HG02943 (cell line): ENCODE results near the gene APCDD1L.
"Not testable (repeated sequence)": the region's sequence is repeated elsewhere in the genome, so short reads cannot be mapped to it uniquely, and the experiment has no call there.

ENCODE experiments used
- ATAC-seq: cut with Tn5 transposase; IDR thresholded peaks from one replicate; pipeline ENCODE4 v1.9.1; 2021; ENCODE audit warnings: mild to moderate bottlenecking, low read depth, moderate library complexity; ENCODE audit not compliant: unreplicated experiment

The APCDD1L gene

DNA sequence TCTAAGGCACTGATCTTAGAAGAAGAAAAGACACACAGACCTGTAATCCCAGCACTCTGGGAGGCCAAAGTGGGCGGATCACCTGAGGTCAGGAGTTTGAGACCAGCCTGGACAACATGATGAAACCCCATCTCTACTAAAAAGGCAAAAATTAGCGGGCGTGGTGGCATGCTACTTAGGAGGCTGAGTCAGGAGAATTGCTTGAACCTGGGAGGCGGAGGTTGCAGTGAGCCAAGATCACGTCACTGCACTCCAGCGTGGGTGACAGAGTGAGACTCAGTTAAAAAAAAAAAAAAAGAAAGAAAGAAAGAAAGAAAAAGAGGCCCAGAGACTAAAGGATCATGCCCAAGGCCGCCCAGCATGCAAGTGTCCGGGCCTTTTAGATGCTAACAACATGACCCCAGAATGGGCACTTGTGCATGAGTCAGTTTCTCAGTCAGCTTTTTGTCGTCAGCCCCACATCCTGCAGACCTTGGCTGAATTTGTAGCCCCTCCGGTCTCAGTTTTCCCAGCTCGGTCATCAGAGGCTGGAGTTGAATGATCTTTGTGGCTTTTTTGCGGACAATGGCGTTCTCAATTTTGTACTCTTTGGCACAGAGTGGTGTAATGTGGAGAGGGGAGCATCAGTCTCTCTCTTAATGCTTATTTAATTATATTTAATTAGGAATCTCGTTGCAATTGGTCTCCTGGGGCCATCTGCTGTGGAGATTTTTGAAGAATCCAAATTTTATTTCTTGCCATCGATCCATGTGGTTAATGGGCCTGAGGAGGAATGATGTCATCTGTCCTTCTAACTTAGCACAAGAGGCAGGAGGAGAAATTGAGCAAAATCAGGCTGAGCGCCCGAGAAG is 30.6 kb upstream of the APCDD1L start:
- no peak for ATAC-seq

DNA sequence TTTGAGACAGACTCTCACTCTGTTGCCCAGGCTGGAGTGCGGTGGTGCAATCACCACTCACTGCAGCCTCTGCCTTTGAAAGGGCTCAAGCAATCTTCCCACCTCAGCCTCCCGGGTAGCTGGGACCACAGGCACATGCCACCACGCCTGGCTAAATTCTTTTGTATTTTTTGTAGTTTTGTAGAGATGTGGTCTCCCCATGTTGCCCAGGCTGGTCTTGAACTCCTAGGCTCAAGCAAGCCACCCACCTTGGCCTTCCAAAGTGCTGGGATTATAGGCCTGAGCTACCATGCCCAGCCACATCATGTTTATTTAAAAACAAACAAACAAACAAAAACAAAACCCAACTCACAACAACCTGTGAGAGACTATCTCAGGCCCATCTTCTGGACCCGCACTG is 29.7 kb upstream of the APCDD1L start:
- no peak for ATAC-seq

DNA sequence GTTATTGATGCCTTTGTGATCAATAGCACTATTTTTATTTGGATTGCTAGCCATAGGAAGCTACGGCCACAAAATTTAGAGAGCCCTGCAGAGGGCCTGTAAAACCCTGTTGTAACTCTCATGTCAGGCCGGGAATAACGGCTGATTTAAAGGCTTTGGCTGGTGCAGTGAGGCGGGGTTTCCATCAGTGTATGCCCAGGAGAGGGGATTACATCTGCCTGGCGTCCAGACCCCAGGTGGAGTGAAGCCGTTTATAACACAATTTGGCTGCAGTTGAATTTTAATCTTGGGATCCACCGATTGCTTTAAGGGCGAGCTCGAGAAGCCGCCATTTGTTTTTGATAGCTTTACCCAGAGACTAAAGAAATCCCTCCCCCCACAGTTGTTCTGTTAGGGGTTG is 29.1 kb upstream of the APCDD1L start:
- ATAC-seq = no peak

DNA sequence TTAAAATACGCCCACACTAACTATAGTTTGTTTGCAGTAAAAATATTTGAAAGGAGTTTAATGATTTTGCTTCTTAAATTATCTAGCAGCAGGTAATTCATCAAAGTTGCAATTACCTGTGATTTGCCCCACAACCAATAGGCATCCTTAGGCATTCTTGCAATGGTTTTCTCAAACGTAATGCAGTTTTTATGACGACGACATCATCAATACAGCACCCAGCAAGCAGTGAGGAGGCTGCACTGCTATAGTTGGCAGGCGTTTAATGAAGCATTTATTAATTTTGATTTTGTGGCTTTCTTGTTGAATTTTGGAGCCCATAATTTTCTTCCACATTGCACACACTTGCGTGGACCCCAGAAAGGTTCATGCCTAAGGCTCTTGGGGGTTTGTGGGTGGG is 28.1 kb upstream of the APCDD1L start:
- ATAC-seq = no peak

DNA sequence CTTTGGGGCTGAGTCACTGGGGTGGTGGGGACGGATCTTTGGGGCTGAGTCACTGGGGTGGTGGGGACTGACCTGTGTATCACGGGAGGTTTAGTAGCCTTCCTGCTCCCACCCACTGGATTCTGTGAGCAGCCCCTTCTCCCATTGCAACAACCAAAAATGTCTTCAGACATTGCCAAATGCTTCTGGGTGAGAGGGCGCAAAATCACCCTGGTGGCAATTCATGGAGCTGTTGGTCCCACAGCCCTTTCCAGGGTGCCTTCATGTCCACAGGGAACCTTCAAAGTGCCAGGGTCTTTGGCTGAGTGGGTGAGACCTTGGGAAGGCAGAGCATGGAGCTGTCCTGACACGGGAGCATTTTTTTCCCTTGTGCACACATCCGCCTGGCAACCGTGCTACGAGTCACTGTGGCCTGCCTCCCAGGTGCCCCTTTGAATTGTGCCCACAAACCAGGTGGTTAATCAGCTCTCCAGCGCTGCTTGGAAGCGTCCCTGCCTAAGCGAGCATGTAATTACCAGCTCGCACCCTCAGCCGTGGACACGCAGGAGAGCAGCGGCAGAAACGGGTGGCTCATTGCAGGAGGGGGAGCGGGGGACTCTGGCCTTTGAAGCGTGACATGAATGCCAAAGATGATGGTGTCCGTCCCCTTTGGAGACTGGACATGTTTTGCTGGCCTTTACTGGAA is 27.4 kb upstream of the APCDD1L start:
- no peak for ATAC-seq

DNA sequence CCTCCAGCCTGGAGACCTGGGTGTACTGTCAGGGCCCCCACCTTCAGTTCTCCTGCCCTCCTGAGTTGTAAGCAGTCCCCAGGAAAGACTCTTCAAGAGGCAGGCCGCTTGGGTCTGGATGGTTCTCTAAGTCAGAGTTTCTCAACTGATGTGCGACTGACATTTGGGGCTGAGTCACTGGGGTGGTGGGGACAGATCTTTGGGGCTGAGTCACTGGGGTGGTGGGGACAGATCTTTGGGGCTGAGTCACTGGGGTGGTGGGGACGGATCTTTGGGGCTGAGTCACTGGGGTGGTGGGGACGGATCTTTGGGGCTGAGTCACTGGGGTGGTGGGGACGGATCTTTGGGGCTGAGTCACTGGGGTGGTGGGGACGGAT is 26.8 kb upstream of the APCDD1L start:
- not testable (repeated sequence) for ATAC-seq

DNA sequence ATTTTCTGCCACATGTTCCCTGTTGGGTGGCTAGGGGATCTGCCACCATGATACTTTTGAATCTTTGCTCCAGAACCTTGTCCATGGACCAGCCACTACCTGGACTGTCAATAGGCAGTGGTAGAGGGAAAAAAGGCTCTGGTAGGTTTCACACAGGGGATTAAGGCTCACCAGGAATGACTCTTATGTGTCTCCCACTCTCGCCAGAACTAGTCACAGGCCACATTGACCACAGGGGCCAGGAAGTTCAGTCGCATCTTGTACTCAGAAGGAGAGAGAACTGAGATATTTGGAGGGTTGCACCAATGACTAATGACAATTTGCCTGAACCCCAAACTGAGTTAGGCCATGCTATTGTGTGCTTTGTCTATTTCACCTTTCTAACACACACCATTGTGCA is 23.6 kb upstream of the APCDD1L start:
- ATAC-seq = no peak

DNA sequence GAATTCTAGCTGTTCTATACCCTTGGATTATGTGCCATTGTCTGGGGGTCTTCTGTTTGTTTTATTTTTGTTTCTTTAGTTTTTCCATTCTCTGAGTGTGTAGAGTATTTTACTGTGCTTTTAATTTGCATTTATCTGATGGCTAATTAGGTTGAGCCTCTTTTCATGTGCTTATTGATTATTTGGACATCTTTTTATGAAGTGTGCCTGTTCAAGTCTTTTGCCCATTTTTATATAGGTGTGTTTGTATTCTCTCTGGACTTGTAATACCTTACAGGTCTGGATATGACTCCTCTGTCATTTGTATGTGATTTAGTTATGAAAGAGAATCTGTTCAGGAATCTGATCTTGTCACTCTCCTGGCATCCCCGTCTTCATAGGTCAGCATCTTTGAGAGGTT is 22.6 kb upstream of the APCDD1L start:
- ATAC-seq = no peak

DNA sequence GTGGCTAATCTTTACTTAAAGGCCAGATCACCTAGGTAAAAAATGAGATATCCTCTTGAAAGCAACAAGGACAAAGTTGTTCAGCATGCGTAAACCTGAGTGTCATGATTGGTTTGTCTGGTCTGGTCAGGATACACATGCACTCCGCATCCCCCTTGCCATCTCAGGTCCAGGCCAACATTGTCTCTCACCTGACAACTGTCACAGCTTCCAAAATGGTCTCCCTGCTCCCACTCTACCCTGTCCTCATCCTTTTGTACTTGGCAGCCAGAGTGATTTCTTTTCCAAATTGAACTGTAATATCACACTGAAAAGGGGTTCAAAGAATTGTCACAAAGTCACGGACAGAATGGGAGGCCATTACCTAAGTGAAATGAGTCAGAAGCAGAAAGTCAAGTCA is 21.1 kb upstream of the APCDD1L start:
- ATAC-seq = no peak

DNA sequence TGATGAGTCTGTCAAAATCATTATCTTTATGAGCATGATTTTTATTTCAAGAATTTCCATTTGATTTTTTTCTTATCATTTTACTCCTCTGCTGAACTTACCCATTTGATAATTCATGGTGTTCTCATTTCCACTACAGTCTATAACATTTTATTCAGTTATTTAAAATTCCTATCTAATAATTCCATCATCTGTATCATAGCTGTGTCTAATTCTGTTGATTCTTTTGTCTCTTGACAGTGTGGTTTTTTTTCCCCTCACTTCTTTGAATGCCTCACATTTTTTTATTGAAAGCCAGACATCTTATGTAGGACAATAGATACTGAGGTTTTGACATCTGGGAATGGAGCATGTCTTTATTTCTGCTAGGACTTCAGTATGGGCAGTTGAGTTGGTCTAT is 16.5 kb upstream of the APCDD1L start:
- no peak for ATAC-seq

DNA sequence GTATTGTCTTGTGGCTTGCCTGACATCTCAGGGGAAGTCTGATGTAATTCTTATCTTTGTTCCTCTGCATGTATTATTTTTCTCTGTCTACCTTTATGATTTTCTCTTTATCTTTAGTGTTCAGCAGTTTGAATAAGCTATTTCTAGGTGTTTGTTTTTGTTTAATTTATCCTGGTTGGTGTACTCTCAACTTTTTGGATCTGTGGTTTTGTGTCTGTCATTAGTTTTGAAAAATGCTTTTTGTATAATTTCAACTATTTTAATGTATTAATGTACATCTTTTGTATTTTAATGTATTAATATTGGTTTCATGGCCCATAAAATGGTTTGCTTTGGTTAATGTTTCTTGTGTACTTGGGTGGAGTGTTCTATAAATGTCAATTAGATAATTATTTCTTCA is 15.9 kb upstream of the APCDD1L start:
- ATAC-seq = no peak

DNA sequence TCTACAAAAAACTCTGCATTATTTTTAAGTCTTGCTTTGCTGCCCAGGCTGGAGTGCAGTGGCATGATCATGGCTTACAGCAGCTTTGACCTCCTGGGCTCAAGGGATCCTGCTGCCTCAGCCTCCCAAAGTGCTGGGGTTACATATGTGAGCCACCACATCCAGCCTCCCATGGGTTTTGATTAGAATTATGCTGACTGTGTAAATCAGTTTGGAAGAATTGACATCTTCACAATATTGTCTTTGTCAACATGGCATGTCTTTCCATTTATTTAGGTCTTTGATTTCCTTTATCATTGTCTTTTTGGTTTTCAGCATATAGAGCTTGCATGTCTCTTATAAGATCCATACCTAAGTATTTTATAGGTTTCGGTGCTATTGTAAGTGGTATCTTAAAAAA is 13.2 kb upstream of the APCDD1L start:
- no peak for ATAC-seq

DNA sequence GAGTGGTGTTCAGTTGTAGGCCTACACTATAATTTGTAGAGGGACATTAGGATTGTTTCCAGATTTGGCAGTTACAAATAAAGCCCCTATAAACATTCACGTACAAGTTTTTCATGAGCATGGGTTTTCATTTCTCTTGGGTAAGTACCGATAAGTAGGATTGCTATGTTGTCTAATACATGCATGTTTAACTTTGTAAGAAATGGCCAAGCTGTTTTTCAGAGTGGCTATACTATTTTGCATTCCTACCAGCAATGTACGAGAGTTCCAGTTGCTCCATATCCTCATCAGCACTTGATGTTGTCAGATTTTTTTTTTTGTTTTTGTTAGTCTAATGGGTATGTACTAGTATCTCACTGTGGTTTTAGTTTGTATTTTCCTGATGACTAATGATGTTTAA is 11.2 kb upstream of the APCDD1L start:
- no peak for ATAC-seq

DNA sequence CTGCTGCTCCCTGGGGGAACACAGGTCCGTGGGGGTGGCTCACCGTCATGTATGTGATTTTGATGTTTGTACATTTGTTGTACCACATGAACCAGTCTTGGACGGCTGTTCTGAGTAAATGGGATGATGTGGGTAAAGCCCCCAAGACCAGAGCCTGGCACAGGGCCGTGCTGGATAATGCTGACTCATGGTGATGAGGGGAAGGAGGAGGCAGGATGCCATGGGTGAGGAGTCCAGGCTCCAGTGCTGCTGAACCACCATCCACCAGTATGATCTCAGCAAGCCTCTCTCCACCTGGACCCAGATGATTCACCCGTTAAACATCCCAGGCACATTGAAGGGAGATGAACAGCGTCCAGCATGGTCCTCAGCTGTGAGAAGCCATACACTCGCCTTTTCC is 9.6 kb upstream of the APCDD1L start:
- no peak for ATAC-seq

DNA sequence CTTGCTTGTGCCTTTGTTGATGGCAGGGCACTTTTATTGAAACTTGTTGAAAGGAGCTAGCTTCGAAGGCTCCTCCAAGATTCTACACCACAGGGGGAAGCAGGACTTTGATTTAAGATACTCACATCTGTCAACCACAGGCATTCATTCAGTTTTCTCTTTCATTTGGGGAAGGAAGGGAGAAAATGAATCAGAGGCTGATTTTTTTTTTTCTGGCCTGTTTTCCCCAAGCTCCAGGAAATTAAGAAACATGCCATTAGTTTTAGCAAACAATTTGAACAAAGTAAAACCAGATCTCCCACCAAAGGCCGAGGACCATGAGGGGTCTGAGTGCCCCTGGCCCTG is 8.7 kb upstream of the APCDD1L start:
- ATAC-seq = no peak

DNA sequence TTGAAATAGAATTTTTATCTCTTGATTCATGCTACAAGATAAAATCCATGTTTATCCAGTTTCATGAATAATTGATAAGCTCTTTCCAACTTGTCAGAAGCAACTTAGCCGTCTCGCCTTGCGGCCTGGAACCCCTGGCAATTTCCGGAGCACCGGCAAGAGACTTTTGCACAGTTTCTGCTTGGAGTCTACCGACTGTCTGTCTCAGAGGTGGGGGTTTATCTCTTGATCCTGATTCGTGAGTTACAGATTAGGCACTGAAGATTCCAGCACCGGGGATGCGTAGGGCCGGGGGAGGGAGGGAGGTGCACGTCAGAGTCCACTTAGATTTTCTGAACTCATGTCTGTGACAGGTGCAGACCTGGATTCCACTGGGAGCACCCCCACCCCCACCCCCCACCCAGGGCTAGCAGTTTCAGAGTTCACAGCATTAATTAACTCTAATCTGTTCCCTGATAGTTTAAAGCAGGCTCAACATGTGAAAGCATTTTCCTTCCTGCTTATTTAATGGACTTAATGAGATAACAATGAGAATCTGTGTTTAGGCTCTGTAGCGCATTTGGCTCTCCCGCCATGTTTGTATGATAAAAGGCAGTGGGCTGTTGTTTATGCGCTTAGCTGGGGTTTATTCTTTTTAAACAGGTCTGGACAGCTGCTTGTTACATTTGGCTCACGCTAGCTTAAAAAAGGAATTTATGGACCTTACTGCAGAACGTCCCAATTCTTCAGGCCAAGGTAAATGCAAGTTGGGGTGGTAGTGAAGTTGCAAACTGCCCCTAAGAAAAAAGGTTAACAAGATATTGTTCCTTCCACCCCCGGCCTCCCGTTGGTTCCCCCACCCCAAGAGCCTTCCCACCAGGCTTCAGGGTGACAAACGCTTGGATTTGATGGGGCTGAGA is 8.1 kb upstream of the APCDD1L start:
- ATAC-seq = no peak

DNA sequence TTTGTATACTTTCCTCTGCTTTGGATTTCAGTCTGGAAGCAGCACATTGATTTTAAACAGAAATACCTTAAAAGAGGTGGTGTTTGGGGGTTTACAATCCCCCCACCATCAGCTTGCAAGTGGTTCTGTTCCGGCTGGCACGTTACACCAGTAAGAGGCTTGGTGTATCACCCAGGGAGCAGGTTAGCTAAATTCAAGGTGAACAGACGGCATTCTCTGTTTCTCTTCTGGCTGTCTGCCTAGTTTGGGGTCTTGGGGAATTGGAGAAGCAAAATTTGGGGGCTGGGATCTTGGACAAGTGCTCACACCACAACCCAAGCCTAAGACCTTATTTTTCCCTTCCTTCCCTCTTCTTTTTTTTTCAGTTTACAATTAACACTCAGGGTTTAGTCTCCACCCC is 7.5 kb upstream of the APCDD1L start:
- no peak for ATAC-seq

DNA sequence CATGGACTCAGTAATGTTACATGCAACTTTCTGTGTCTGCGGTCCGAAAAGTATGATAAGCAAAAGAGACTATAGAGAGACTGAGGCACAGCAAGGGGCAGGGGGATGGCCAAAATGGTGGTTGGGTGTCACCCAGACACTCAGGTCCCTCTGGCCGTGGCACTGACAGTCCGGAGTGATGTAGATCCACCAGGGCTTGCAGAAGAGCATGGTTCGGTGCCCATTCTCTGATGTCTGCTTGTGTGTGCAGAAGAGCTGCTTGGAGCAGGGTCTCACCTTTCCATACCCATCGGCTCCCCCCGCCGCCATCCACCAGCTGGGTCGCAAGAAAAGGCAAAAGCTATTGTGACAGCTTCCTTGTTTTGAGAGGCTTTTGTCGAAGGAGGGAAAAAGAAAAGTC is 6.6 kb upstream of the APCDD1L start:
- no peak for ATAC-seq

DNA sequence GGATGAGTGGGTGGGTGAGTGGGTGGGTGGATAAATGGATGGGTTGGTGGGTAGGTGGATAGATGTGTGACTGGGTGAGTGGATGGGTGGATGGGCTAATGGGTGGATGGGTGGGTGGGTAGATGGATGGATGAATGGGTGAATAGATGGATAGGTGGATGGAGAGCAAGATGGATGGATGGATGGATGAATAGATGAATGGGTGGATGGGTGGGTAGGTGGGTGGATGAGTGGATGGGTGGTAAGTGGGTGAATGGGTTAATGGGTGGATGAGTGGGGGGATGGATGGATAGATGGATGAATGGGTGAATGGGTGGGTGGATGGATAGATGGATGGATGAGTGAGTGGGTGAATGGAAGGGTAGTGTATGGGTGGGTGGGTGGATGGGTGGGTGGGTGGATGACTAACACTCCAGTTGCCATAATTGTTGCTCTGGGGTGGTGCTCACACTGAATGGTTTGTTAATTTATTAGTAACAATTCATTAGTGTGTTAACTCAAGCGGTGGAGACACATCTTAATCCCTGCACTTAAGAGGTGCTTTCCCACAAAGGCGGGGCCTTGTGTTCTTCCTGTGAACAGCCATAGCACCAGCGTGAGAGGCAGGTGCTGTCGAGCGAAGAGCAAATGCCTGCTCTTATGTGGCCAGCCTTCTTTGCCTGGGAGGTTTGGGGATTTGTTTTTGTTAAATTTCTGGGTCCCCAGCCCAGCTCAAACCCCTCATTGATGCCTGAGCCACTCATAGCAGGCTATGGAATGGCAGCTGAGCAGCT is 4.9 kb upstream of the APCDD1L start:
- no peak for ATAC-seq

DNA sequence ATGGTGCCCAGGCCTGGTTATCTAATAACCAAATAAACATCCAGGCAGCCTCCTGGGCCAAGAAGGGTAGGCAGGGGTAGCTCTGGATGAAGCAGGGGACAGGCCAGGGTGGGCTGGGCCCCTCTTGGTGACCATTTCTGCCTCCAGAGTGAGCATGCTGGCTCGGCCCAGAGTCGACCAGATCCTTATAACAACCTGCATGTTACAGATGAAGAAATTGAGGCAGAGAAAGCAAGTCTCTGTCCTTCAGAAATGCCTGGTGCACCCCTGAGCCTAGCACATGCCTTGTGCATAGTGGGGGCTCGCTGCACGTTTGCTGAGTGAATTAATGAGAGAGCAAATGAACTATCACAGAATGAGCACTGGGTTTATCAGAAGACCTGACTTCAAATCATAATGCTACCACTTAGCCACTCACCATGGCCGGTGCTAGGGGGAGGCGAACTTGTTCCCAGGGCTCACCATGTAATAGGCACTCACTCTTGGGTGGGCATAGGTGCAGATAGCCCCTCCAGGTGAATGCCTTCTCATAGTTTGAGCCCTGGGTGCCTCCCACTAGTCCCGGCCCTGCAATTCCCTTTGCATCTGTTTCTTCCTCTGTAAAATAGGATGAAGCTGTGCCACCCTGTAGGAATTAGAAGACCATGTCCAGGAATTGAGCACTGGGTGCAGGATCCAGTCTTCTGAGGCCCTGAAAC is 3.8 kb upstream of the APCDD1L start:
- ATAC-seq = no peak
